Calu3 (cell line): ENCODE results near the gene UCHL3. TPM values are rescaled to one million over a fixed set of nuclear protein-coding genes. Genes with fewer than 3 reads are reported as not detected.

ENCODE experiments used
- BruUV-seq: library from RNA; stranded (reverse); fragments of 400-500 nt; replicated peaks from 2 replicates; lab custom pipeline; 2021; lab: Mats Ljungman, UMichigan
- CTCF ChIA-PET: fragments of 300-600 bp; sonication (Branson Sonifier 250); formaldehyde crosslinking; loops from one replicate; lab custom pipeline; 2022; ENCODE audit warnings: antibody characterized with exemption; lab: Charles Lee
- DNase-seq: peaks from one replicate; pipeline ENCODE4 v3.0.0; 2022
- H3K27ac Mint-ChIP-seq: one replicate; pipeline ENCODE4 v1.8.0; 2022; ENCODE audit warnings: mixed read lengths; ENCODE audit not compliant: unreplicated experiment
- H3K27me3 Mint-ChIP-seq: one replicate; pipeline ENCODE4 v1.8.0; 2022; ENCODE audit warnings: mixed read lengths; ENCODE audit not compliant: unreplicated experiment
- H3K36me3 Mint-ChIP-seq: one replicate; pipeline ENCODE4 v1.8.0; 2022; ENCODE audit warnings: mild to moderate bottlenecking, moderate library complexity, mixed read lengths; ENCODE audit not compliant: insufficient read depth, unreplicated experiment
- H3K4me1 Mint-ChIP-seq: one replicate; pipeline ENCODE4 v1.8.0; 2022; ENCODE audit warnings: mild to moderate bottlenecking, low read depth, mixed read lengths; ENCODE audit not compliant: unreplicated experiment
- H3K4me3 Mint-ChIP-seq: one replicate; pipeline ENCODE4 v1.8.0; 2022; ENCODE audit warnings: mild to moderate bottlenecking, low read depth, moderate library complexity, mixed read lengths; ENCODE audit not compliant: unreplicated experiment
- H3K9me3 Mint-ChIP-seq: one replicate; pipeline ENCODE4 v1.8.0; 2022; ENCODE audit warnings: low read depth, mixed read lengths; ENCODE audit not compliant: unreplicated experiment
- CTCF ChIP-seq: fragments of 200-600 bp; IDR thresholded peaks from one replicate; pipeline ENCODE4 v1.8.0; 2022; ENCODE audit warnings: antibody characterized with exemption; ENCODE audit not compliant: unreplicated experiment
- intact Hi-C: fragments of 100-400 bp; cut with micrococcal nuclease; formaldehyde crosslinking; loops from one replicate; pipeline ENCODE4 v1.10.0; 2022; ENCODE audit not compliant: unreplicated experiment
- total RNA-seq: library from RNA; stranded (reverse); gene quantifications from 2 replicates; pipeline ENCODE4 v1.2.3, GENCODE V29; 2022

The UCHL3 gene
- total RNA-seq, 1 experiment from 2014 or later: 23.2 TPM

GRCh38 chr13:75628801-75629200 is 79.2 kb downstream of the UCHL3 start:
- H3K36me3 Mint-ChIP-seq: no peaks in the 10 kb centered on the region
- no peak for TF ChIP-seq CTCF
- CTCF ChIA-PET: no interaction called here
- H3K27me3 Mint-ChIP-seq: no peaks in the 10 kb centered on the region
- BruUV-seq: no TSS peak
- H3K27ac Mint-ChIP-seq: no peak overlapping the region
- H3K4me3 Mint-ChIP-seq: no peak overlapping the region
- H3K9me3 Mint-ChIP-seq: no peaks in the 10 kb centered on the region
- intact Hi-C loops: no loop called here
- no peaks in the 10 kb centered on the region for H3K4me1 Mint-ChIP-seq
- no peak for DNase-seq

DNA sequence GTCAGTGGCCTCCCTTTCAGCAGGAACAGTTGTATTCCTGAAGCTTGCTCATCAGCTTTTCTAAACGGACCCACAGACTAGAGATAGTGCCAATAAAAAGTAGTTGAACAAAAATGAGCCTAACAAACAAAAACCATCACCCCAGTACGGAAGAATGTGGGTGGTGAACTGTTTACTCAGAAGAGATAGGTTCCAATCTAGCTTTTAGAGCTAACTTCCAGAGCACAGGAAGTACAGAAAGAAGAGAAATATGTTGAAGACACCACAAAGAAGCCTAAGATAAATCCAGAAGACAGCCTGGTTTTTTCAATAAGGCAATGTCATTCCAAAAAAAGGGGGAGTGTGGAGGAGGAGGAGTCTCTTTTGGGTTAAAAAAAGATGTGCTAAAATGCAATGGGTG is 83.7 kb downstream of the UCHL3 start:
- intact Hi-C loops: no loop called here
- no peaks in the 10 kb centered on the region for H3K27me3 Mint-ChIP-seq
- H3K4me3 Mint-ChIP-seq: no peak overlapping the region
- no peak overlapping the region for H3K27ac Mint-ChIP-seq
- peaks cover 5% of the 10 kb centered on the region for H3K36me3 Mint-ChIP-seq
- TF ChIP-seq CTCF: no peak
- no TSS peak for BruUV-seq
- H3K4me1 Mint-ChIP-seq: no peaks in the 10 kb centered on the region
- no peak for DNase-seq
- CTCF ChIA-PET: no interaction called here
- H3K9me3 Mint-ChIP-seq: no peaks in the 10 kb centered on the region

GRCh38 chr13:75635101-75635827 is 85.7 kb downstream of the UCHL3 start:
- no peak overlapping the region for H3K4me3 Mint-ChIP-seq
- no peaks in the 10 kb centered on the region for H3K27me3 Mint-ChIP-seq
- BruUV-seq: no TSS peak
- no peak for DNase-seq
- H3K9me3 Mint-ChIP-seq: no peaks in the 10 kb centered on the region
- no peak overlapping the region for H3K27ac Mint-ChIP-seq
- H3K4me1 Mint-ChIP-seq: no peaks in the 10 kb centered on the region
- intact Hi-C loops: no loop called here
- peaks cover 5% of the 10 kb centered on the region for H3K36me3 Mint-ChIP-seq
- CTCF ChIA-PET: no interaction called here
- TF ChIP-seq CTCF: no peak

GRCh38 chr13:75635828-75636435 is 86.3 kb downstream of the UCHL3 start, which contains the start of gene LMO7:
Gene LMO7 (plus strand): TSS chr13:75636330. CDS start chr13:75636658, 328 bp downstream.
- Mint-ChIP-seq H3K9me3 (no peaks in the 10 kb centered on the region), H3K36me3 (peaks cover 5% of the 10 kb centered on the region), H3K27me3 (no peaks in the 10 kb centered on the region), H3K4me3 (peak within 1 kb of the TSS; percentile 57), H3K4me1 (no peaks in the 10 kb centered on the region), H3K27ac (no peak within 1 kb of the TSS)
- CTCF ChIA-PET: no interaction called here
- TF ChIP-seq CTCF: no peak
- no TSS peak for BruUV-seq
- intact Hi-C loops: no loop called here
- DNase-seq: peak; percentile 38
